ENCODE results near the gene PMM1. TPM values are rescaled to one million over a fixed set of nuclear protein-coding genes. Genes with fewer than 3 reads are reported as not detected.
"Not testable (repeated sequence)": the region's sequence is repeated elsewhere in the genome, so short reads cannot be mapped to it uniquely, and the experiment has no call there.

The PMM1 gene
- polyA plus RNA-seq, 1 donor (not counting 4 experiments of a cell fraction or from before 2014, with no cell fraction given), result 39.6 TPM

DNA sequence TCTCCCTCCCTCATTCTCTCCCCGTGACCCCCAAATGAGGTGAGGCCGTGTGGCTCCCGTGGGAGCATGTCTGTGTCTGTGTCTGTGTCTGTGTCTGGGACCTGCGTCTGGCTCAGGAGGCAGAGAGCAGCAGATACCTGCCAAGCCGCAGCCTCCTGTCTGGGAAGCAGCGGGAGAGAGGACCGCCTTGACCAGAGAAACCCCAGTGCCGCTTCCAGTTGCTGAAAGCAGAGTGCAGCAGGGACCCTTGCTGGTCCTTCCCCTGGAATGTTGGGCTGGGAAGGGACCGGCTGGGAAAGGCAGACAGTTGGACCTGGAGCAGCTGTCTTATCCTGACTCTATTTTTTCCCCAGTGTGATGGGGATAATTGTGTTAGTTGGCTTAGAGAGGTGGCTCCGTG, 28.3 kb downstream of the PMM1 start:
- Histone ChIP-seq H3K27ac (ENCODE audit: control insufficient read depth, insufficient read depth, low read length) (no peak overlapping the region), H3K36me3 (ENCODE audit: control insufficient read depth in 2 of 2, extremely low read depth in 1 of 2, insufficient read depth in 2 of 2, low read length in 2 of 2) (no peaks in the 10 kb centered on the region), H3K9ac (ENCODE audit: control insufficient read depth, extremely low read depth, insufficient read depth, low read length) (no peak overlapping the region), H3K4me1 (ENCODE audit: control insufficient read depth, extremely low read depth, insufficient read depth, low read length) (peaks cover 11% of the 10 kb centered on the region), H3K9me3 (ENCODE audit: control insufficient read depth, low read depth, low read length) (no peaks in the 10 kb centered on the region), H3K79me2 (ENCODE audit: control insufficient read depth, insufficient read depth, low read length) (no peaks in the 10 kb centered on the region), H4K20me1 (ENCODE audit: control insufficient read depth, extremely low read depth, insufficient read depth, low read length) (no peaks in the 10 kb centered on the region), H3K4me3 (ENCODE audit: control insufficient read depth in 2 of 3, extremely low read depth in 1 of 3, insufficient read depth in 2 of 3, low read depth in 1 of 3, low read length in 3 of 3) (no peak overlapping the region), H3K27me3 (ENCODE audit: control insufficient read depth, extremely low read depth, insufficient read depth, low read length) (peaks cover 28% of the 10 kb centered on the region), H3K9me1 (ENCODE audit: control insufficient read depth, extremely low read depth, insufficient read depth, low read length) (no peaks in the 10 kb centered on the region), H2AFZ (ENCODE audit: control insufficient read depth, low read length) (no peak overlapping the region), H3K4me2 (ENCODE audit: control insufficient read depth, extremely low read depth, insufficient read depth, low read depth, low read length) (no peak overlapping the region)
- dilution Hi-C loops (cut with MboI; ENCODE audit: extremely low pct_ligation_motif_present, low sequenced_read_pairs), result no loop called here
- FAIRE-seq, result no peak
- no peak for DNase-seq (ENCODE audit: low read depth, low spot score)
- TF ChIP-seq, protein P1, sequence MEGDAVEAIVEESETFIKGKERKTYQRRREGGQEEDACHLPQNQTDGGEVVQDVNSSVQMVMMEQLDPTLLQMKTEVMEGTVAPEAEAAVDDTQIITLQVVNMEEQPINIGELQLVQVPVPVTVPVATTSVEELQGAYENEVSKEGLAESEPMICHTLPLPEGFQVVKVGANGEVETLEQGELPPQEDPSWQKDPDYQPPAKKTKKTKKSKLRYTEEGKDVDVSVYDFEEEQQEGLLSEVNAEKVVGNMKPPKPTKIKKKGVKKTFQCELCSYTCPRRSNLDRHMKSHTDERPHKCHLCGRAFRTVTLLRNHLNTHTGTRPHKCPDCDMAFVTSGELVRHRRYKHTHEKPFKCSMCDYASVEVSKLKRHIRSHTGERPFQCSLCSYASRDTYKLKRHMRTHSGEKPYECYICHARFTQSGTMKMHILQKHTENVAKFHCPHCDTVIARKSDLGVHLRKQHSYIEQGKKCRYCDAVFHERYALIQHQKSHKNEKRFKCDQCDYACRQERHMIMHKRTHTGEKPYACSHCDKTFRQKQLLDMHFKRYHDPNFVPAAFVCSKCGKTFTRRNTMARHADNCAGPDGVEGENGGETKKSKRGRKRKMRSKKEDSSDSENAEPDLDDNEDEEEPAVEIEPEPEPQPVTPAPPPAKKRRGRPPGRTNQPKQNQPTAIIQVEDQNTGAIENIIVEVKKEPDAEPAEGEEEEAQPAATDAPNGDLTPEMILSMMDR (optimal IDR thresholded peaks at IDR 0.05 in 1 of 3, IDR thresholded peaks at IDR 0.05 in 1 of 3, conservative IDR thresholded peaks at IDR 0.05 in 1 of 3; ENCODE audit: extremely low read depth in 1 of 3, insufficient read depth in 2 of 3, low read length in 3 of 3), result no peak
- no peak for TF ChIP-seq EZH2 (IDR thresholded peaks at IDR 0.05; ENCODE audit: low read length)

- H3K9me3 ChIP-seq (ENCODE audit: control insufficient read depth, low read depth, low read length), result no peaks in the 10 kb centered on the region
- H3K4me2 ChIP-seq (ENCODE audit: control insufficient read depth, extremely low read depth, insufficient read depth, low read depth, low read length), result no peak overlapping the region
- TF ChIP-seq, protein P1 (optimal IDR thresholded peaks at IDR 0.05 in 1 of 3, IDR thresholded peaks at IDR 0.05 in 1 of 3, conservative IDR thresholded peaks at IDR 0.05 in 1 of 3; ENCODE audit: extremely low read depth in 1 of 3, insufficient read depth in 2 of 3, low read length in 3 of 3), result no peak
- no peak for TF ChIP-seq EZH2 (IDR thresholded peaks at IDR 0.05; ENCODE audit: low read length)
- no peak for DNase-seq (ENCODE audit: low read depth, low spot score)
- no peaks in the 10 kb centered on the region for H3K79me2 ChIP-seq (ENCODE audit: control insufficient read depth, insufficient read depth, low read length)
- no peak overlapping the region for H2AFZ ChIP-seq (ENCODE audit: control insufficient read depth, low read length)
- no peaks in the 10 kb centered on the region for H4K20me1 ChIP-seq (ENCODE audit: control insufficient read depth, extremely low read depth, insufficient read depth, low read length)
- dilution Hi-C loops (cut with MboI; ENCODE audit: extremely low pct_ligation_motif_present, low sequenced_read_pairs), result no loop called here
- H3K27ac ChIP-seq (ENCODE audit: control insufficient read depth, insufficient read depth, low read length), result no peak overlapping the region
- peaks cover 6% of the 10 kb centered on the region for H3K4me1 ChIP-seq (ENCODE audit: control insufficient read depth, extremely low read depth, insufficient read depth, low read length)
- FAIRE-seq, result no peak
- H3K9ac ChIP-seq (ENCODE audit: control insufficient read depth, extremely low read depth, insufficient read depth, low read length), result no peak overlapping the region
- no peak overlapping the region for H3K4me3 ChIP-seq (ENCODE audit: control insufficient read depth in 2 of 3, extremely low read depth in 1 of 3, insufficient read depth in 2 of 3, low read depth in 1 of 3, low read length in 3 of 3)
- H3K9me1 ChIP-seq (ENCODE audit: control insufficient read depth, extremely low read depth, insufficient read depth, low read length), result no peaks in the 10 kb centered on the region
- H3K27me3 ChIP-seq (ENCODE audit: control insufficient read depth, extremely low read depth, insufficient read depth, low read length), result peaks cover 28% of the 10 kb centered on the region
- H3K36me3 ChIP-seq (ENCODE audit: control insufficient read depth in 2 of 2, extremely low read depth in 1 of 2, insufficient read depth in 2 of 2, low read length in 2 of 2), result no peaks in the 10 kb centered on the region
Observed at GRCh38 chr22:41560095-41560471, 29.6 kb downstream of the PMM1 start.

GRCh38 chr22:41558241-41558630, 31.4 kb downstream of the PMM1 start:
- H3K4me3 ChIP-seq (ENCODE audit: control insufficient read depth in 2 of 3, extremely low read depth in 1 of 3, insufficient read depth in 2 of 3, low read depth in 1 of 3, low read length in 3 of 3); dilution Hi-C loops (cut with MboI; ENCODE audit: extremely low pct_ligation_motif_present, low sequenced_read_pairs); H3K9me3 ChIP-seq (ENCODE audit: control insufficient read depth, low read depth, low read length); H3K4me2 ChIP-seq (ENCODE audit: control insufficient read depth, extremely low read depth, insufficient read depth, low read depth, low read length); H3K27ac ChIP-seq (ENCODE audit: control insufficient read depth, insufficient read depth, low read length); H3K4me1 ChIP-seq (ENCODE audit: control insufficient read depth, extremely low read depth, insufficient read depth, low read length); H3K9me1 ChIP-seq (ENCODE audit: control insufficient read depth, extremely low read depth, insufficient read depth, low read length); H3K9ac ChIP-seq (ENCODE audit: control insufficient read depth, extremely low read depth, insufficient read depth, low read length); H4K20me1 ChIP-seq (ENCODE audit: control insufficient read depth, extremely low read depth, insufficient read depth, low read length); H3K79me2 ChIP-seq (ENCODE audit: control insufficient read depth, insufficient read depth, low read length); FAIRE-seq; H3K36me3 ChIP-seq (ENCODE audit: control insufficient read depth in 2 of 2, extremely low read depth in 1 of 2, insufficient read depth in 2 of 2, low read length in 2 of 2); DNase-seq (ENCODE audit: low read depth, low spot score); H2AFZ ChIP-seq (ENCODE audit: control insufficient read depth, low read length): not testable (repeated sequence)
- H3K27me3 ChIP-seq (ENCODE audit: control insufficient read depth, extremely low read depth, insufficient read depth, low read length), result peaks cover 29% of the 10 kb centered on the region
